OCI-LY3 (cell line): ENCODE data around the gene FSTL4.

Source experiments
- EZH2phosphoT487 ChIP-seq: fragments of 200-600 bp; shearing (Covaris generic); IDR thresholded peaks from 2 replicates; pipeline ENCODE4 v1.6.1; 2018; ENCODE audit warnings: antibody characterized with exemption, mixed run types, low read depth
- TF ChIP-seq, protein P1 (sequence below): fragments of 200-600, 300-600 bp; sonication (generic); IDR thresholded peaks from 2 replicates; pipeline ENCODE4 v1.5.1; 2014; ENCODE audit warnings: antibody characterized with exemption, low read length, low read depth

- TF ChIP-seq, protein P1, sequence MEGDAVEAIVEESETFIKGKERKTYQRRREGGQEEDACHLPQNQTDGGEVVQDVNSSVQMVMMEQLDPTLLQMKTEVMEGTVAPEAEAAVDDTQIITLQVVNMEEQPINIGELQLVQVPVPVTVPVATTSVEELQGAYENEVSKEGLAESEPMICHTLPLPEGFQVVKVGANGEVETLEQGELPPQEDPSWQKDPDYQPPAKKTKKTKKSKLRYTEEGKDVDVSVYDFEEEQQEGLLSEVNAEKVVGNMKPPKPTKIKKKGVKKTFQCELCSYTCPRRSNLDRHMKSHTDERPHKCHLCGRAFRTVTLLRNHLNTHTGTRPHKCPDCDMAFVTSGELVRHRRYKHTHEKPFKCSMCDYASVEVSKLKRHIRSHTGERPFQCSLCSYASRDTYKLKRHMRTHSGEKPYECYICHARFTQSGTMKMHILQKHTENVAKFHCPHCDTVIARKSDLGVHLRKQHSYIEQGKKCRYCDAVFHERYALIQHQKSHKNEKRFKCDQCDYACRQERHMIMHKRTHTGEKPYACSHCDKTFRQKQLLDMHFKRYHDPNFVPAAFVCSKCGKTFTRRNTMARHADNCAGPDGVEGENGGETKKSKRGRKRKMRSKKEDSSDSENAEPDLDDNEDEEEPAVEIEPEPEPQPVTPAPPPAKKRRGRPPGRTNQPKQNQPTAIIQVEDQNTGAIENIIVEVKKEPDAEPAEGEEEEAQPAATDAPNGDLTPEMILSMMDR, result no peak
- no peak for TF ChIP-seq EZH2phosphoT487
Measured at GRCh38 chr5:133390416-133391353, 221.7 kb downstream of the FSTL4 start.
